CD4-positive, alpha-beta T cell treated with Interleukin-17A for 1 hour (primary cell): ENCODE measurements around the gene NRF1.
"Not testable (repeated sequence)": the region's sequence is repeated elsewhere in the genome, so short reads cannot be mapped to it uniquely, and the experiment has no call there.

Source experiments
- DNase-seq: peaks from one replicate; pipeline ENCODE4 v3.0.0-alpha.2; 2020

Gene NRF1

DNA sequence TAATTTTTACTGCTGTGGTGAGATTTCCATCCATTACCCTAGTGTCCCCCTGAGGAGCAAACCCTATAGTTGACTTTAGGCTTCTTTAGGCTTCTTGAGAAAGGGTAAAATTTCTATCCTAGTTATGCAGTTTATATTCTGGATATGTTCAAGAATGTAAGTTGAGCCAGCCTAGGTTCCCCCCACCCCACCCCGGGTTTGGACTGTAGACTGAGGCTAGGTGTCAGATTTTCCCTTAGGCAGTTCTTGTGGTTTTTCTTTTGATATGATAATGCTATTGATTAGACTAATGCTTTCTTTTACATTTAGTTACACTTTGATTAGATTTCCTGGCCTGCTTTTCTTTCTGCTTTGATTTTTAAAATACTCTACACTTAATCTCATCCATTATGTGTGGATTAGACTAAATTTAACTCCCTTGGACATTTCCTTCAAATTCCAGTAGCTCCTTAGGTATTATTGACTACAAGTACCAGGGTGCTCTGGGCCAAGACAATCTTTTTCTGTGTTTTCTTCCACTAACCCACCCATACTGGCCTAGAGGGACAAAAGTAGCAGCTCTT is 37.7 kb downstream of the NRF1 start:
- DNase-seq: no peak

DNA sequence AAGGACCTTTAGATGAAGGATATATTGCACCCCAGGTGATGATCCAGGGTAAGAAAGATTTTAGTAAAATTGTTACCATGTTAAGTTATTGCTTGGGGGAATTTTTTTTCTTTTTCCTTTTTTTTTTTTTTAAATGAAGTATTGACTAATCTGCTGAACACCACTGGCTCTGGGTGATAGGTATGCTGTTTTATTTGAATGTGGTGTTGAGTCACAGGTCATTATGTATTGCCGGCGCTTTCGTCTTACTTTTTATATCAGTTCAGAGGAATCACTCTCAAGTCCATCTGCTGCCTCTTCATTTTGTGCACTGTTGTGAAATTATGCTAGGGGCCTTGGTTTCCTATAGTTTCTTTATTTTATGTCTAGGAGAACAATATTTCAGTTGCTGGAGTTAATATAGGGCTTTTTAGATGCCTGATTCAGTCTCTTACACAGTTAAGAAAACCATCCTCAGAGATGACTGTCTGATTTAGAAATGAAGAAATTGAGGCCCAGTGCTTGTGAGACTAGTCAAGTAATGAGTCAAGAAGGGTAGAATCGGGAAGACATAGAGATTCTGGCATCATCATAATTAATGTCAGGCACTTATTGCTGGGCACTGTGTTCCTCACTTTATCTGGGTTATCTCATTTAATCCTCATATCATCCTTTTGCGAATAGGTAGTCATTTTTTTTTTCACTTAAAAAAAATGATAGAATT is 38.7 kb downstream of the NRF1 start:
- DNase-seq: no peak

DNA sequence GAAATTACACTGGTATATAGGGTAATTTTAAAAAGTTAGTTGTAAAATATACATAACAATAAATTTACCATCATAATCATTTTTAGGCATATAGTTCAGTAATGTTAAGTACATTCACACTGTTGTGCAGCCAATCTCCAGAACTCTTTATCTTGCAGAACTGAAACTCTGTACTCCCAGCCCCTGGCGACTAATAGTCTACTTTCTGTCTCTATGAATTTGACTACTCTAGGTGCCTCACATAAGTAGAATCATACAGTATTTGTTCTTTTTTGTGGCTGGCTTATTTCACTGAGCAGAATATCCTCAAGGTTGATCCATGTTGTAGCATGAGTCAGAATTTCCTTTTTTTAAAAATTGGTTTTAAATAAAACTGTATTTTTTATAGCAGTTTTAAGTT is 41.4 kb downstream of the NRF1 start:
- DNase-seq: no peak

DNA sequence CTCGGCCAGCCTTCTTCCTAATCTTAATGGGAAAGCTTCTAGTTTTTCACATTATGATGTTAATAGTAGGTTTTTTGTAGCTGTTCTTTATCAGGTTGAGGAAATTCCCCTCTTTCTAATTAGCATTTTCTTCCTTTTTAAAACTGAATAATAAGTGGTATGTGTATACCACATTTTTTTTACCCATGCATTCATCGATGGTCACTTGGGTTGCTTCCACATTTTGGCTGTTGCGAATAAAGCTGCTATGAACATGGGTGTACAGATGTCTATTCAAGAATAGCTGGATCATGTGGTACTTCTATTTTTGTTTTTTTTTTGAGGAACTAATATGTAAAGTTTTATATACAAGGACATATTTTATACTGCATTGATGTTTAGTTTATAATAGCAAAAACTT is 44.3 kb downstream of the NRF1 start:
- DNase-seq: no peak

DNA sequence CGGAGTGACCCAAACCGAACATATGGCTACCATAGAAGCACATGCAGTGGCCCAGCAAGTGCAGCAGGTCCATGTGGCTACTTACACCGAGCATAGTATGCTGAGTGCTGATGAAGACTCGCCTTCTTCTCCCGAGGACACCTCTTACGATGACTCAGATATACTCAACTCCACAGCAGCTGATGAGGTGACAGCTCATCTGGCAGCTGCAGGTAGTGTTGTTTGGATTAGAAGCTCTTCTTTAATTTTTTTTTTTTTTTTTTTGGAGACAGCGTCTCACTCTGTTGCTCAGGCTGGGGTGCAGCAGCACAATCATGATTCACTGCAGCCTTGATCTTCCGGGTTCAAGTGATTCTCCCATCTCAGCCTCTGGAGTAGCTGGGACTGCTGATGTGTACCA is 45.8 kb downstream of the NRF1 start:
- no peak for DNase-seq

DNA sequence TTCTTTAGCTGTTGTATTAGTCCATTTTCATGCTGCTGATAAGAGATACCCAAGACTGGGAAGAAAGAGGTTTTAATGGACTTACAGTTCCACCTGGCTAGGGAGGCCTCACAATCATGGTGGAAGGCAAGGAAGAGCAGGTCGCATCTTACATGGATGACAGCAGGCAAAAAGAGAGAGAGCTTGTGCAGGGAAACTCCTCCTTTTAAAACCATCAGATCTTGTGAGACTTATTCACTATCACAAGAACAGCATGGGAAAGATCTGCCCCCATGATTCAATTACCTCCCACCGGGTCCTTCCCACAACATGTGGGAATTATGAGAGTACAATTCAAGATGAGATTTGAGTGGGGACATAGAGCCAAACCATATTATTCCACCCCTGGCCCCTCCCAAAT is 48.4 kb downstream of the NRF1 start:
- not testable (repeated sequence) for DNase-seq

DNA sequence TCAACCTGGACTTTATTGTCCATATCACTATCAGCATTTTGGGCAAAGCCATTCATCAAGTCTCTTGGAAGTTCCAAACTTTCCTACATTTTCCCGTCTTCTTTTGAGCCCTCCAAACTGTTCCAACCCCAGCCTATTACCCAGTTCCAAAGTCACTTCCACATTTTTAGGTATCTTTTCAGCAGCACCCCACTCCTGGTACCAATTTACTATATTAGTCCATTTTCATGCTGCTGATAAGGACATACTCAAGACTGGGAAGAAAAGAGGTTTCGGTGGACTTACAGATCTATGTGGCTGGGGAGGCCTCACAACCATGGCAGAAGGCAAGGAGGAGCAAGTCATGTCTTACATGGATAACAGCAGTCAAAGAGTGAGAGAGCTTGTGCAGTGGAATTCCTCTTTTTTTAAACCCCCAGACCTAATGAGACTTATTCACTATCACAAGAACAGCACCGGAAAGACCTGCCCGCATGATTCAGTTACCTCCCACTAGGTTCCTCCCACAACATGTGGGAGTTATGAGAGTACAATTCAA is 50.2 kb downstream of the NRF1 start:
- DNase-seq: no peak

DNA sequence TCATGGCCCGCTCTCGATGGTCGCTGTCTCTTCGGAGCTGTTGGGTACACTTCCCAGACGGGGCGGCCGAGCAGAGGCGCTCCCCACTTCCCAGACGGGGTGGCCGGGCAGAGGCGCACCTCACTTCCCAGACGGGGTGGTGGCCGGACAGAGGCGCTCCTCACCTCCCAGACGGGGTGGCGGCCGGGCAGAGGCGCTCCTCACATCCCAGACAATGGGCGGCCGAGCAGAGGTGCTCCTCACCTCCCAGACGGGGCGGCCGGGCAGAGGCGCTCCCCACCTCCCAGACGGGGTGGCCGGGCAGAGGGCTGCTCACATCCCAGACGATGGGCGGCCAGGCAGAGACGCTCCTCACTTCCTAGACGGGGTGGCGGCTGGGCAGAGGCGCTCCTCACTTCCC is 51.7 kb downstream of the NRF1 start:
- not testable (repeated sequence) for DNase-seq

DNA sequence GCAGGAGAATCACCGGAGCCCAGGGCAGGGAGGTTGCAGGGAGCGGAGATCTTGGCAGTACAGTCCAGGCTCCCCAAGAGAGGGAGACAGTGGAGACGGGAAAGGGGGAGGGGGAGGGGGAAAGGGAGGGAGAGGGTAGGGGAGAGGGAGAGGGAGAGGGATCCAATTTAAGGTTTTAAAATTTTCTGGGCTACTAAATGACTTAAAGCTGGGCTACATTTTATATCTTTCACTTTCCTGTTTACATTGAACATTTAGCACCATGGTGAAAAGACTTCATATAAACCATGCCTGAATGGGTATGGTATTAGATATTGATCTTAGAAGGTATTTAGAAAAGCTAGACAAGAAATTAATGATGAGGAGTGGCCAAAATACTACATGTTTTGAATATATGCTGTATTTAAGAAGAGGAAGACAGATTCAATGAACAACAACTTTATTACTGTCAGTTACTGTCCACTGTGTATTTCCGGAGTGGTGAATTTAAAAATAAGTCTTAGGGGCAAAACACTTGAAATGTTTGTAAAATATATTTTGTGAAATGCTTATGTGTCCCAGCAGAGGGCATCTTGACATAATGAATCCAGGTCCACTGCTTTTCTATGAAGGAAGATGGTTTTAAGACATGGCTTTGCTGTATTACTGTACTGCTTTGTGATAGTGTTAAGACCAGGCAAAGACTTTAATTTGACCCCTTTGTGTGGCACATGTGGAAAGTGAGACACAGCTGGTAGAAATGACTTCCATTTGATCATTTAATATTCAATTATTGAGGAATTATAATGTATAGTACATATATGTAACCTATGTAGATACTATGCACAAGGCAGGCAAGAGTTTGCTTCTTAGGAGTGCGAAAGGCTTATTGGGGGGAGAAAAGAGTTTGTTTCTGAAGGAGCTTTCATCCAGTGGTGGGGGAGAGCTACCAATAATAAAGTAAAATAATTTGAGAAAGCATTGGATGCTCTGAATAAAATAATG is 52.8 kb downstream of the NRF1 start:
- peak; percentile 35 for DNase-seq

DNA sequence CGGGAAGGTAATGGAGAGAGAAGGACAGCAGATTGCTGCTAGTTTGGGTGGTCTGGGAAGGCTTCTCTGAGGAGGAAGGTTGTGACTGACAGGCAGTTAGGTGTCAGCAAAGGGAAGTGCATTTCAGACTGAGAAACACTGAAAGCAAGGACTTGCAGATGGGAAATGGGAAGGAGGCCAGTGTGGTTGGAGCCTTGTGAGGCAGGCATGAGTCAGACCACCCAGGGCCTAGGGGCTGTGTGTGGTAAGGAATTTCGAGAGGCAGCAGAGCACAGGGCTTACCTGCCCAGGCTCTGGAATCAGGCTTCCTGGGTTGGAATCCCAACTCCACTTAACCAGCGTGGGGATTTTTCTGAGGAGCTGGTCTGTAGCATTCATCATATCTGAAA is 53.5 kb downstream of the NRF1 start:
- no peak for DNase-seq

DNA sequence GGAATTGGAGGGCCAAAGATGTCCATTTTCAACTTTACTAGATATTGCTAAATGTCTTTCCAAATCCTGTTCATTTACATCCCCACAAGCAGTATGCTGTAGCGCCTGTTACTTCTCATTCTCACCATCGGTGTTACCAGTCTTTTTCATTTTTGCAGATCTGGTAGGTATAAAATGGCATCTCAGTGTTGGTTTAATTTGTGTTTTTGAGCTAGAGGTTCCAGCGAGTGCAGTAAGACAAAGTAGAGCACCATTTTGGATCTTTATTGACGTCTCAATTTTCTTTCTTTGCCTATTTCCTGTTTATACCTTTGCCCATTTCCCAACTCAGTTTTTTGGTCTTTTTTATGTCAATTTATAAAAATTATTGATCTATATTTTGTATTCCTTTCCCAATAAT is 55.6 kb downstream of the NRF1 start:
- DNase-seq: no peak

DNA sequence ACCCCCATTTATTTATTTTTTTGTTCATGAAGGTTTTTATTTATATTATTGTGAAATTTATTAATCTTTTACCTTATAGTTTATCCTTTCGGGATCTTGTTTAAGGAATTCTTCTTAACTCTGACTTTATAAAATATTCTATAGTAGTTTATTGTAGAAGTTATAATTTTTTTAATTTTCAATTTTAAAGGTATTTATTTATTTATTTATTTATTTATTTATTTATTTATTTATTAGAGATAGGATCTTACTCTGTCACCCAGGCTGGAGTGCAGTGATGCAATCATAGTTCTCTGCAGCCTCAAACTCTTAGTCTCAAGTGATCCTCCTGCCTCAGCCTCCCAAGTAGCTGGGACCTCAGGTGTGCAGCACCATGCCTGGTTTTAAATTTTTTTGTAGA is 56.0 kb downstream of the NRF1 start:
- no peak for DNase-seq

DNA sequence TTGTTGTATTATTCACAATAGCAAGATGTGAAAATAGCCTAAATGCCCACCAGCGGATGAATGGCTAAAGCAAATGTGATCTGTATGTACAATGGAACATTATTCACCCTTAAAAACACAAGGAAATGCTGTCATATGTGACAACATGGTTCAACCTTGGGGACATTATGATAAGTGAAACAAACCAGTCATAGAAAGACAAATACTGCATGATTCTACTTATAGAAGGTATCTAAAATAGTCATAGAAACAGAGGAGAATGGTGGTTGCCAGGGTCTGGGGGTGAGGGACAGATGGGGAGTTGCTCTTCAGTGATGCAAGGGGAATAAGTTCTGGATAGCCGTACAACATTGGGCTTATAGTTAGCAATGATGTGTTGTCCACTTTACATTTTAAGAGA is 58.4 kb downstream of the NRF1 start:
- DNase-seq: no peak

DNA sequence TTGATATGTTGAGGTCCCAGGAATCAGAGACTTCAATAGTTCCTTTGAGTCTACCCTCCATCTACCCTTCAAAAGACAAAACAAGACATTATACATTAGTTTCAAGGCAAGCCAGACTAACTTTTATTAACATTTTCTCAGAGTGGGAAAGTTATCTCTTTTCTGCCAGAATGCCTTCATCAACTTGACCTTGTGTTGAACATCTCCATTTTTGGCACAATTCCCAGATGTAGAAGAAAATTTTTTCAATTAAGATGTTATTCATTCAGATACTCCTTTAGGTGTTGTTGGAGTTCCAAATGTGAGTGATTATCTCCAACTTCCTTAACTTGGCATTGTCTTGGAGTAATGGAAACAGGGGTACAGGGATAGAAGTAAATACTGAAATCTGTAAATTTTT is 59.1 kb downstream of the NRF1 start:
- no peak for DNase-seq

DNA sequence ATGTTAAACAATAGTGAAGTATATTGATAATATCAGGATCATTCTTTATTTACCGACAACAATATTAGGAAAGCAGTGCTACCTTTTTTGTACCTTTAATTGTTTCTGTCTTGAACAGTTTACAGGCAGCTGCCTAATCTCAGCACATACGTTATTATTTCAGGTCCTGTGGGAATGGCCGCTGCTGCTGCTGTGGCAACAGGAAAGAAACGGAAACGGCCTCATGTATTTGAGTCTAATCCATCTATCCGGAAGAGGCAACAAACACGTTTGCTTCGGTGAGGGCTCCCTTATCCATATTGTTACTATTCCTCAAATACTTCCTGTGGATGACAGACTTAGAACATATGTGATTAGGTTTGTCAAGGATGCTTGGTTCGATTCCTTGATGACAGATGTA is 59.7 kb downstream of the NRF1 start:
- no peak for DNase-seq

DNA sequence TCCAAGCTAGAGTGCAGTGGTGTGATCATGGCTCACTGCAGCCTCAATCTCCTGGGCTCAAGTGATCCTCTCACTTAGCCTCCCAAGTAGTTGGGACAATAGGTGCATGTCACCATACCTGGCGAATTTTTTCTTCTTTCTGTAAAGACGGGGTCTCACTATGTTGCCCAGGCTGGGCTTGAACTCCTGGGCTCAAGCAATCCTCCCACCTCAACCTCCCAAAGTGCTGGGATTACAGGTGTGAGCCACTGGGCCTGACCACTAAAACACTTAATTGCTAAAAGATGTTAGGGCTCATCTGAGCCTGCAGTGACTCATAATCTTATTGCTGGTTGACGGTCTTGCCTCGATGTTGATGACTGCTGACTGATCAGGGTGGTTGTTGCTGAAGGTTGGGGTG is 63.0 kb downstream of the NRF1 start:
- DNase-seq: not testable (repeated sequence)

DNA sequence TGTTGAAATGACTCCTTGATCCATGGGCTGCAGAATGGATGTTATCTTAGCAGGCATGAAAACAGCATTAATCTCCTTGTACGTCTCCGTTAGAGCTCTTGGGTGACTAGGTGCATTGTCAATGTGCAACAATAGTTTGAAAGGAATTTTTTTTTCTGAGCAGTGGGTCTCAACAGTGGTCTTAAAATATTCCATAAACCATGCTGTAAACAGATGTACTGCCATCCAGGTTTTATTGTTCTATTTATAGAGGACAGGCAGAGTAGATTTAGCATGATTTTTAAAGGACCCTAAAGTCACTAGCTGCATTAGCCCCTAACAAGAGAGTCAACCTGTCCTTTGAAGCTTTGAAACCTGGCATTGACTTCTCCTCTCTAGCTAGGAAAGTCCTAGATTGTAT is 64.0 kb downstream of the NRF1 start:
- no peak for DNase-seq

DNA sequence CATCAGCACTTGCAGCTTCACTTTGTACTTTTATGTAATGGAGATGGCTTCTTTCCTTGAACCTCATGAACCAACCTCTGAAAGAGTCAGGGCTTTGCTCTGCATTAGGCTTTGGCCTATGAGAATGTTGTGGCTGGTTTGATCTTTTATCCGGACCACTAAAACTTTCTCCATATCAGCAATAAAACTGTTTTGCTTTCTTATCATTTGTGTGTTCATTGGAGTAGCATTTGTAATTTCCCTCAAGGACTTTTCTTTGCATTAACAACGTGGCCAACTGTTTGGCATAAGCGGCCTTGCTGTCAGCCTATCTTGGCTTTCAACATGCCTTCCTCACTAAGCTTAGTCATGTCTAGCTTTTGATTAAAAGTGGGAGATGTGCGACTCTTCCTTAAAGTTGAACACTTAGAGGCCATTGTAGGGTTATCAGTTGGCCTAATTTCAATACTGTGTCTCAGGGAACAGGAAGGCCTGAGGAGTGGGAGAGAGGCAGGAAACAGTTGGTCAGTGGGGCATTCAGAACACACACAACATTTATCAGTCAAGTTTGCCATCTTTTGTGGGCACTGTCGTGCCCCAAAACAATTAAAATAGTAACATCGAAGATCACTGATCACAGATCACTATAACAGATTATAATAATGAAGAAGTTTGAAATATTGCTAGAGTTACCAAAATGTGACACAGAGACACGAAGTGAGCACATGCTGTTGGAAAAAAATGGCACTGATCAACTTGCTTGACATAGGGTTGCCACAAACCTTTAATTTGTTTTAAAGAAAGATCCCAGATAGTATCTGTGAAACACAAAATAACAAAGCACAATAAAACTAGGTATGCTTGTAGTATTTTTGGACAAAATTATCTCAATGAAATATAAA is 64.7 kb downstream of the NRF1 start:
- DNase-seq: no peak

DNA sequence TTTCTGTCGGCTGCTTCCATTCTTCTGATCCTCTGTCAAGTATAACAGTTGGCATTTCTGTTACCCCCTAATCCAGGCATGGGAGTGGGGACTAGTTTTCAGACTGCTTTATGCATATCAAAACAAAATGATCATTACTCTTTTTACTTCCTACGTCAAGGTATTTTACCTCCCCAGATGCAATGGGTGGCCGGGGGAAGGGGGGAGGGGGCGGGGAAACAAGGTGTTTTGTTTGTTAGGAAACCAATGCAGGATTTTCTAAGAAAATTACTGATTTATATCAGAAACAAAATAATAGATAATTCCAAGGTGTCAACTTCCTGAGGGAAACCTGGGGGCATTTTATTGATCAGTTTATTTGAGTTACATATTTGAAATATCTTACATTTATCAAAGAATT is 66.3 kb downstream of the NRF1 start:
- no peak for DNase-seq

DNA sequence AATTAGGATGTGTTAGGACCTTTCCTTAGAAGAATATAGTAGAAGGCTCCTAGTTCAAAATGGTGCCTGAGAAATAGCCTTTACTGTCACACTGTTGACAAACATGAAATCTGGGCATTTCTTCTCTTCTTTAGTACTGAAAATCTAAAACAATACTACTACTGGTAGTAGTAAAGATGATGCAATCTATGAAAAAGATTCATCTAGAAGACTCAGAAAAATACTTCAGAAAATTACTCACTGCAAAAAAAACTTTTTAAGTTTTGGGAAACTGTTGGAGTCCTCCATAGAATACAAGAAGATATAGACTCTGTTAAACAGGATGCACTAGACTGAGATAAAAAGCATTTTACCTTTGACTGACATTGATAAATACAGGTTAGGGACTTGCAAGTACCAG is 67.1 kb downstream of the NRF1 start:
- DNase-seq: no peak

DNA sequence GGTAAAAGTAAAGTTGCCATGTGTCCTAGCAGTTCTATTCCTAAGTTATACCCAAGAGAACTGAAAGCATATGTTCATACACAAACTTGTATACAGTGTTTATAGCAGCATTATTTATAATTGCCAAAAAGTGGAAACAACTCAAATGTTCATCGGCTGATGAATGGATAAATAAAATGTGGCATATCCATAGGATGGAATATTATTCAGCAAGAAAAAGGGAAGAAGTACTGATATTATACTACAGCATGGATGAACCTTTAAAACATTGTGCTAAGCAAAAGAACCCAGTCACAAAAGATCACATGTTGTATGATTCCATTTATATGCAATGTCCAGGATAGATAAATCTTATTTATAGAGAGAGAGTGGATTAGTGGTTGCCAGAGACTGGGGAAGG is 68.9 kb downstream of the NRF1 start:
- no peak for DNase-seq

DNA sequence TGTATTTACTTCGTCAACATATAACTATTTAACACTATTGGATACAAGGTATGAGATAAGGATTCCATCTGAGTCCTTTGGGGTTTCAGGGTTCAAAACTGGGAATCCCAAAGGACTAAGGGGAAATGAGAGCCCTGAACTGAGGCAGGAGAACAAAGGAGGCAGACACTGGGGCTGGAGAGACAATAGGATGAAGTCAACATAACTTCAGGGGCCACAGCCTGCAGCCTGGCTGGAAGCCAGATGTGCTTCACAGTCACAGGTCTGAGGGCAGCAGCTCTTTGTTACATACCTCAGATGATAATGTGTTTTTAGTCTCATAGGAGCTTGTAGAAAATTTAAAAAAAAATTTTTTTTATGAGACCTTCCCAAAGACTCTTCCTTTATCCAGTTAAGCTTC is 73.3 kb downstream of the NRF1 start:
- no peak for DNase-seq

DNA sequence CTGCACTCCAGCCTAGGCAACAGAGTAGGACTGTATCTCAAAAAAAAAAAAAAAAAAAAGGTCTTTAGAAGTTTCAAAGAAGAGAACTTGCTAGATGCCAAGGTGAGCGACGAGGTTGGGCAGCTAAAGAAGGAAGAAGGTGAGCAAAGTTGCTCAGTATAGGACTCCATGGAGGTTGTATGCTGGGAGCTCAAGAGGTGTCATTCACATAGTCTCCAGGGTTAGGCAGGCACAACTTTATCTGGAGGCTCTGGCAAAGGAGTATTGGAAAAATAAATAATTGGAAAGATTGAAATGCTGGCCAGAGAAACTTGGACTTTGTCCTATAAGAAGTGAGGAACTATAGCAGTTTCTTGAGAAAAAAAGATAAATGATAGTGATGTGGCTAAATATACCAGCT is 74.5 kb downstream of the NRF1 start:
- DNase-seq: no peak
